ENCODE results near the gene LYRM1.
"Not testable (repeated sequence)": the region's sequence is repeated elsewhere in the genome, so short reads cannot be mapped to it uniquely, and the experiment has no call there.

LYRM1 gene

DNA sequence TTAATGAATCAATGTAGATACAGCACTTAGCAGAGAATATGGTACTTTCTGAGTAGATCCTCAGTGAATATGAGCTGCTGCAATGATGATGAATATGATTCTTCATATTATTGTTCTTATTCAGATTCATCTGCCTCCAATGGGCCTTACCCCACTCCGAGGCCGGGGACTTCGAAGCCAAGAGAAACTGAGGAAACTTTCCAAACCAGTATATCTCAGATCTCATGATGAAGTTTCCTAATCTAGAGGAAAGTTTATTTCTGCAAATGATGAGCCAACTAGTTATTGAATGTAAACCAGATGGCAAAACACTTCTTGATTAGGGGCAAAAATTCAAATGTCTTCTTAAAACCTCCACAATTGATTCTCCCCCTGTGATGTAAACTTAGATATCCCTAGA, 23.3 kb downstream of the LYRM1 start:
- Mint-ChIP-seq H3K4me1 (peaks cover 6% of the 10 kb centered on the region), H3K4me3 (no peak overlapping the region), H3K36me3 (ENCODE audit: low read depth) (peaks cover 28% of the 10 kb centered on the region), H3K27me3 (ENCODE audit: low read depth, poor library complexity) (no peaks in the 10 kb centered on the region), H3K27ac (no peak overlapping the region), H3K9me3 (no peaks in the 10 kb centered on the region)
- no peak for DNase-seq
- TF ChIP-seq, protein P1, sequence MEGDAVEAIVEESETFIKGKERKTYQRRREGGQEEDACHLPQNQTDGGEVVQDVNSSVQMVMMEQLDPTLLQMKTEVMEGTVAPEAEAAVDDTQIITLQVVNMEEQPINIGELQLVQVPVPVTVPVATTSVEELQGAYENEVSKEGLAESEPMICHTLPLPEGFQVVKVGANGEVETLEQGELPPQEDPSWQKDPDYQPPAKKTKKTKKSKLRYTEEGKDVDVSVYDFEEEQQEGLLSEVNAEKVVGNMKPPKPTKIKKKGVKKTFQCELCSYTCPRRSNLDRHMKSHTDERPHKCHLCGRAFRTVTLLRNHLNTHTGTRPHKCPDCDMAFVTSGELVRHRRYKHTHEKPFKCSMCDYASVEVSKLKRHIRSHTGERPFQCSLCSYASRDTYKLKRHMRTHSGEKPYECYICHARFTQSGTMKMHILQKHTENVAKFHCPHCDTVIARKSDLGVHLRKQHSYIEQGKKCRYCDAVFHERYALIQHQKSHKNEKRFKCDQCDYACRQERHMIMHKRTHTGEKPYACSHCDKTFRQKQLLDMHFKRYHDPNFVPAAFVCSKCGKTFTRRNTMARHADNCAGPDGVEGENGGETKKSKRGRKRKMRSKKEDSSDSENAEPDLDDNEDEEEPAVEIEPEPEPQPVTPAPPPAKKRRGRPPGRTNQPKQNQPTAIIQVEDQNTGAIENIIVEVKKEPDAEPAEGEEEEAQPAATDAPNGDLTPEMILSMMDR (IDR thresholded peaks at IDR 0.05): no peak

DNA sequence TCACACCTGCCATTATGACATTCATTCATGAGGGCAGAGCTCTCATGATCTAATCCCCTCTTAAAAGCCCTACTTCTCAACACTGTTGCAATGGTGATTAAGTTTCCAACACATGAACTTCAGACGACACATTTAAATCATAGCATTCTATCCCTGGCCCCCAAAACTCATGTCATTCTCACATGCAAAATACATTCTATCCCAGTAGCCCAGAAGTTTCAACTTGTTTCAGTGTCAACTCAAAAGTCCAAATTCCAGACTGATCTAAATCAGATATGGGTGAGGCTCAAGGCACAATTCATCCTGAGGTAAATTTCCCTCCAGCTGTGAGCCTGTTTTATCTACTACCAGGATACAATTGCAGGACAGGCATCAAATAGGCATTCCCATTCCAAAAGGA, 25.2 kb downstream of the LYRM1 start:
- DNase-seq: no peak
- no peaks in the 10 kb centered on the region for H3K9me3 Mint-ChIP-seq
- H3K27ac Mint-ChIP-seq: no peak overlapping the region
- H3K4me1 Mint-ChIP-seq: peaks cover 5% of the 10 kb centered on the region
- H3K4me3 Mint-ChIP-seq: no peak overlapping the region
- no peaks in the 10 kb centered on the region for H3K27me3 Mint-ChIP-seq (ENCODE audit: low read depth, poor library complexity)
- TF ChIP-seq, protein P1 (IDR thresholded peaks at IDR 0.05): no peak
- H3K36me3 Mint-ChIP-seq (ENCODE audit: low read depth): peaks cover 23% of the 10 kb centered on the region

DNA sequence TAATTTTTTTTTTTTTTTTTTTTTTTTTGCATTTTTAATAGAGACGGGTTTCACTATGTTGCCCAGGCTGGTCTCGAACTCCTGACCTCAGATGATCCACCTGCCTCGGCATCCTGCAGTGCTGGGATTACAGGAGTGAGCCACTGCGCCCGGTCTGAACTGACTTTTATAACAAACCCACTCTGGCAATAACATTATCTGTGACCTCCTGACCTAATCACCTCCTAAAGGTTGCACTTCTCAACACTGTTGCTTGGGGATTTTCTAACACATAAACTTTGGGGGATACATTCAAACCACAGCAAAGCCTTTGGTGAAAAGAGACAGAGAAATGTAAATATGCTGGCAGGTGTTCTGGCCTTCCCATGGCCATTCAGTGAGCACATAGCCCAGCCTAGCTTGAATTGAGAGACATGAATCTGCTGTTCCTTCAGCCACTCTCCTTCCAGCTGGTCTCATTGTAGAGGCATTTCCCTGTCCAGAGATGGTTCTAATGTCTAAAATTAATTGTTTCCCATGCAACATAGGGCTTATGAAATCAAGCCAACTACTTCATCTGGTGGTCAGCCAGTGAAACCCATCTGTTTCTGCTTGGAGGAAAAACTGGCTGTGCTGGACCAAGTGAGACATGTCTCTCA, 28.3 kb downstream of the LYRM1 start:
- Mint-ChIP-seq H3K27ac (no peak overlapping the region), H3K9me3 (no peaks in the 10 kb centered on the region), H3K4me1 (peaks cover 5% of the 10 kb centered on the region), H3K4me3 (no peak overlapping the region), H3K27me3 (ENCODE audit: low read depth, poor library complexity) (peaks cover 3% of the 10 kb centered on the region), H3K36me3 (ENCODE audit: low read depth) (peaks cover 19% of the 10 kb centered on the region)
- DNase-seq: no peak
- TF ChIP-seq, protein P1 (IDR thresholded peaks at IDR 0.05): no peak

DNA sequence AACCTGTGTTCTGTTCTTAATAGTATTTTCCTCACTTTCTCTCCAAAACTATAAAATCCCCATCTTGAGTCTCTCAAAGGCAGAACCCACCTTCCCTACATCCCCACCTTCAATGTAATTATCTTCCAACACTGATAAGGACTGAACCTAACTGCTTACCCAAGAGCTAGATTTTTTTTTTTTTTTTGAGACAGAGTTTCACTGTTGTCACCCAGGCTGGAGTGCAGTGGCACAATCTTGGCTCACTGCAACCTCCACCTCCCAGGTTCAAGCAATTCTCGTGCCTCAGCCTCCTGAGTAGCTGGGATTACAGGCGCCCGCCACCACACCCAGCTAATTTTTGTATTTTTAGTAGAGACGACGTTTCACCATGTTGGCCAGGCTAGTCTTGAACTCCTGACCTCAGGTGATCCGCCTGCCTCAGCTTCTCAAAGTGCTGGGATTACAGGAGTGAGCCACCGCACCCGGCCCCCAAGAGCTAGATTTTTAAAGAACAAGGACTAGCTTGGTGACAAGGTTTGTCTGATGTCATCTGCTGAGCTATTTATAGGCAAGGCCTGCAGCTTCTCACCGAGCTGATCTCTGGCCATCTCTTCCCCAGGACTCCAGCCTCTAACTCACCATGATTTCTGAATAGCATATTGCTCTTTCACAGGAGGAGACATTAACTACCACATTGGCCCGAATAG, 29.2 kb downstream of the LYRM1 start:
- H3K27me3 Mint-ChIP-seq (ENCODE audit: low read depth, poor library complexity); H3K4me3 Mint-ChIP-seq; H3K4me1 Mint-ChIP-seq; DNase-seq; H3K27ac Mint-ChIP-seq; H3K9me3 Mint-ChIP-seq: not testable (repeated sequence)
- peaks cover 15% of the 10 kb centered on the region for H3K36me3 Mint-ChIP-seq (ENCODE audit: low read depth)

DNA sequence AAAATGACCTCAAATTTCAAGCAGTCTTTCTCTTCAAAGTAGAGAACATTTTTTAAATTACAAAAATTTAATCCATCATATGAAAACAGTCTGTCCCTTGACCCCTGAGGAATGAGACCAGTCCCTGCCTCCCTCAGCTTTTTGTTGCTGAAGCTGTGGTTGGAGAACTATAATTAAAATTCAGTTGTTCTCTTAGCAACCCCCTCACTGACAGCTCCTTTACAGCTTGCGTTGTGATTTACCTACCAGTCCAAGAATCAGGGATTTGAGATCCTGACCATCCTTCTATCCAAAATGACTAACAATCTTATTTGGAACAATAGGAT, 29.8 kb downstream of the LYRM1 start:
- Mint-ChIP-seq H3K4me3 (no peak overlapping the region), H3K27me3 (ENCODE audit: low read depth, poor library complexity) (peaks cover 3% of the 10 kb centered on the region), H3K36me3 (ENCODE audit: low read depth) (peaks cover 12% of the 10 kb centered on the region), H3K9me3 (no peaks in the 10 kb centered on the region), H3K4me1 (peaks cover 5% of the 10 kb centered on the region), H3K27ac (no peak overlapping the region)
- TF ChIP-seq, protein P1 (IDR thresholded peaks at IDR 0.05): no peak
- DNase-seq: no peak

DNA sequence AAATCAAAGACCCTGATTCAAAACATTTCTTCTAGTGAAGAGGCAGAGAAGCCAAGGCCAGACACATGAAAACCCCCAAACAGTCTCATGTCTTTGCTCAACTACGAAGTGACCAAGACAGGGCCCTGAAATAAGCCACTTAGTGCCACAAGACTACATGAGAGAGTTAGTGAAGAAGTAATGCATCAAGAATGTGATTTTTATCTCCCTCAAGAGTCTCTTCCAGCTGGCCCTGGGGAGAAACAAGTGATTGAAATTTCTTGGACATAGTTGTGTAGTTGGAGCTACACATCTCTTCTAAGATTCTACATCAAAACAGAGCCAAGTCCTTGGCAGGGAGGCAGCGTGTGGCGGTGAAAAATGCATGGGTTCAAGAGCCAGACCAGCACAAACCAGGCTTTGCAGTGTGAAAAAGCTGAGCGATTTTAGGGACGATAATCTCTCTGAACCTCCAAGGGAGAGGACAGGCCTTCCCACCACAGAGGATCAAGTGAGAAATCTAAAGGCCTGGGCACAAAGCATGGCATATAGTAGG, 30.6 kb downstream of the LYRM1 start:
- no peaks in the 10 kb centered on the region for H3K9me3 Mint-ChIP-seq
- H3K27me3 Mint-ChIP-seq (ENCODE audit: low read depth, poor library complexity): peaks cover 3% of the 10 kb centered on the region
- H3K36me3 Mint-ChIP-seq (ENCODE audit: low read depth): peaks cover 4% of the 10 kb centered on the region
- H3K27ac Mint-ChIP-seq: peak overlapping the region; percentile 88
- no peak for DNase-seq
- TF ChIP-seq, protein P1 (IDR thresholded peaks at IDR 0.05): no peak
- H3K4me1 Mint-ChIP-seq: peaks cover 5% of the 10 kb centered on the region
- H3K4me3 Mint-ChIP-seq: no peak overlapping the region

Data from nephron progenitor cell (in vitro differentiated cells).